ENCODE measurements around the gene PDGFRA. TPM values are rescaled to one million over a fixed set of nuclear protein-coding genes. Genes with fewer than 3 reads are reported as not detected.

Gene PDGFRA
- total RNA-seq (100 TPM), polyA plus RNA-seq (ENCODE audit: insufficient read depth in 1 of 8, insufficient read length in 8 of 8, low replicate concordance in 1 of 8) (100 to 1,000 TPM in 2 of 8 donors, 10 to 100 TPM in 6; 54.3 to 106 (median 77.9) TPM)
- long read RNA-seq, donor 1, full-length matches to known transcripts: 2 of 2 reads
- long read RNA-seq, donor 1, partial matches to known transcripts: 0 of 2 reads
- long read RNA-seq, donor 1, other reads (novel, unspliced or antisense): 0 of 2 reads
- long read RNA-seq, donor 2: 0 reads
- long read RNA-seq, donor 3, full-length matches to known transcripts: 2 of 7 reads
- long read RNA-seq, donor 3, partial matches to known transcripts: 5 of 7 reads
- long read RNA-seq, donor 3, other reads (novel, unspliced or antisense): 0 of 7 reads
- long read RNA-seq, donor 4, full-length matches to known transcripts: 3 of 38 reads
- long read RNA-seq, donor 4, partial matches to known transcripts: 35 of 38 reads
- long read RNA-seq, donor 4, other reads (novel, unspliced or antisense): 0 of 38 reads
- long read RNA-seq, donor 5, full-length matches to known transcripts: 12 of 137 reads
- long read RNA-seq, donor 5, partial matches to known transcripts: 125 of 137 reads
- long read RNA-seq, donor 5, other reads (novel, unspliced or antisense): 0 of 137 reads
- long read RNA-seq, donor 6, full-length matches to known transcripts: 9 of 14 reads
- long read RNA-seq, donor 6, partial matches to known transcripts: 5 of 14 reads
- long read RNA-seq, donor 6, other reads (novel, unspliced or antisense): 0 of 14 reads
- long read RNA-seq, donor 7, full-length matches to known transcripts: 9 of 58 reads
- long read RNA-seq, donor 7, partial matches to known transcripts: 49 of 58 reads
- long read RNA-seq, donor 7, other reads (novel, unspliced or antisense): 0 of 58 reads
- long read RNA-seq, donor 8, full-length matches to known transcripts: 8 of 63 reads
- long read RNA-seq, donor 8, partial matches to known transcripts: 55 of 63 reads
- long read RNA-seq, donor 8, other reads (novel, unspliced or antisense): 0 of 63 reads
- long read RNA-seq, donor 9, full-length matches to known transcripts: 2 of 12 reads
- long read RNA-seq, donor 9, partial matches to known transcripts: 10 of 12 reads
- long read RNA-seq, donor 9, other reads (novel, unspliced or antisense): 0 of 12 reads
- long read RNA-seq, donor 10, full-length matches to known transcripts: 12 of 43 reads
- long read RNA-seq, donor 10, partial matches to known transcripts: 31 of 43 reads
- long read RNA-seq, donor 10, other reads (novel, unspliced or antisense): 0 of 43 reads
- long read RNA-seq, donor 11: 0 reads

GRCh38 chr4:54228961-54229501, at the start of gene PDGFRA:
PDGFRA (plus strand) TSS chr4:54229293; CDS start chr4:54258769, 29,476 bp downstream.
- H3K27ac ChIP-seq (ENCODE audit: low read length): peak within 1 kb of the TSS; percentile 95
- WGBS (ENCODE audit: insufficient coverage): 11% methylated on average over 6 of the region's 15 CpGs
- H3K9me3 ChIP-seq (replicated peaks; ENCODE audit: control insufficient read depth, low read depth, low read length): no peaks in the 10 kb centered on the region
- peaks cover 98% of the 10 kb centered on the region for H3K27me3 ChIP-seq (ENCODE audit: control insufficient read depth, insufficient read depth, low read length)
- DNase-seq: peak; percentile 99
- H3K4me1 ChIP-seq (ENCODE audit: control insufficient read depth, insufficient read depth, low read length): peaks cover 68% of the 10 kb centered on the region
- H3K36me3 ChIP-seq (ENCODE audit: control insufficient read depth, insufficient read depth, low read length): no peaks in the 10 kb centered on the region
- H3K4me3 ChIP-seq (ENCODE audit: low read length): peak within 1 kb of the TSS; percentile 63

- Histone ChIP-seq H3K36me3 (ENCODE audit: control insufficient read depth, insufficient read depth, low read length) (no peaks in the 10 kb centered on the region), H3K27ac (ENCODE audit: low read length) (no peak overlapping the region), H3K4me3 (ENCODE audit: low read length) (no peak overlapping the region), H3K4me1 (ENCODE audit: control insufficient read depth, insufficient read depth, low read length) (no peaks in the 10 kb centered on the region), H3K27me3 (ENCODE audit: control insufficient read depth, insufficient read depth, low read length) (no peaks in the 10 kb centered on the region), H3K9me3 (replicated peaks; ENCODE audit: control insufficient read depth, low read depth, low read length) (no peaks in the 10 kb centered on the region)
- DNase-seq: no peak
- no CpG with 5 or more reads among the region's 3 CpGs for WGBS (ENCODE audit: insufficient coverage)
Observed at GRCh38 chr4:54184581-54184980, 44.5 kb upstream of the PDGFRA start.

- H3K4me3 ChIP-seq (ENCODE audit: low read length): no peak overlapping the region
- 70% methylated on average over 4 of the region's 5 CpGs for WGBS (ENCODE audit: insufficient coverage)
- H3K9me3 ChIP-seq (replicated peaks; ENCODE audit: control insufficient read depth, low read depth, low read length): no peaks in the 10 kb centered on the region
- H3K27me3 ChIP-seq (ENCODE audit: control insufficient read depth, insufficient read depth, low read length): no peaks in the 10 kb centered on the region
- no peak for DNase-seq
- H3K4me1 ChIP-seq (ENCODE audit: control insufficient read depth, insufficient read depth, low read length): no peaks in the 10 kb centered on the region
- no peak overlapping the region for H3K27ac ChIP-seq (ENCODE audit: low read length)
- H3K36me3 ChIP-seq (ENCODE audit: control insufficient read depth, insufficient read depth, low read length): no peaks in the 10 kb centered on the region
Observed at GRCh38 chr4:54185044-54185780, 43.9 kb upstream of the PDGFRA start.

GRCh38 chr4:54185866-54186265, 43.2 kb upstream of the PDGFRA start:
- Histone ChIP-seq H3K27me3 (ENCODE audit: control insufficient read depth, insufficient read depth, low read length) (no peaks in the 10 kb centered on the region), H3K27ac (ENCODE audit: low read length) (no peak overlapping the region), H3K4me1 (ENCODE audit: control insufficient read depth, insufficient read depth, low read length) (no peaks in the 10 kb centered on the region), H3K4me3 (ENCODE audit: low read length) (no peak overlapping the region), H3K9me3 (replicated peaks; ENCODE audit: control insufficient read depth, low read depth, low read length) (no peaks in the 10 kb centered on the region), H3K36me3 (ENCODE audit: control insufficient read depth, insufficient read depth, low read length) (no peaks in the 10 kb centered on the region)
- DNase-seq: no peak
- WGBS (ENCODE audit: insufficient coverage): no CpG with 5 or more reads among the region's 1 CpG

GRCh38 chr4:54186371-54186770, 42.7 kb upstream of the PDGFRA start:
- Histone ChIP-seq H3K27ac (ENCODE audit: low read length) (no peak overlapping the region), H3K36me3 (ENCODE audit: control insufficient read depth, insufficient read depth, low read length) (no peaks in the 10 kb centered on the region), H3K9me3 (replicated peaks; ENCODE audit: control insufficient read depth, low read depth, low read length) (no peaks in the 10 kb centered on the region), H3K27me3 (ENCODE audit: control insufficient read depth, insufficient read depth, low read length) (no peaks in the 10 kb centered on the region), H3K4me1 (ENCODE audit: control insufficient read depth, insufficient read depth, low read length) (no peaks in the 10 kb centered on the region), H3K4me3 (ENCODE audit: low read length) (no peak overlapping the region)
- WGBS (ENCODE audit: insufficient coverage): no CpG with 5 or more reads among the region's 6 CpGs
- DNase-seq: no peak

GRCh38 chr4:54187148-54187547, 41.9 kb upstream of the PDGFRA start:
- 77% methylated on average over 9 of the region's 9 CpGs for WGBS (ENCODE audit: insufficient coverage)
- DNase-seq: no peak
- H3K27ac ChIP-seq (ENCODE audit: low read length): no peak overlapping the region

GRCh38 chr4:54189140-54189539, 40.0 kb upstream of the PDGFRA start:
- Histone ChIP-seq H3K4me3 (ENCODE audit: low read length) (no peak overlapping the region), H3K9me3 (replicated peaks; ENCODE audit: control insufficient read depth, low read depth, low read length) (no peaks in the 10 kb centered on the region), H3K27me3 (ENCODE audit: control insufficient read depth, insufficient read depth, low read length) (no peaks in the 10 kb centered on the region), H3K27ac (ENCODE audit: low read length) (no peak overlapping the region), H3K4me1 (ENCODE audit: control insufficient read depth, insufficient read depth, low read length) (no peaks in the 10 kb centered on the region), H3K36me3 (ENCODE audit: control insufficient read depth, insufficient read depth, low read length) (no peaks in the 10 kb centered on the region)
- no peak for DNase-seq
- WGBS (ENCODE audit: insufficient coverage): no CpG with 5 or more reads among the region's 2 CpGs

More at GRCh38 chr4:54187148-54187547, 41.9 kb upstream of the PDGFRA start:
- Histone ChIP-seq H3K9me3 (replicated peaks; ENCODE audit: control insufficient read depth, low read depth, low read length) (no peaks in the 10 kb centered on the region), H3K36me3 (ENCODE audit: control insufficient read depth, insufficient read depth, low read length) (no peaks in the 10 kb centered on the region), H3K4me3 (ENCODE audit: low read length) (no peak overlapping the region), H3K27me3 (ENCODE audit: control insufficient read depth, insufficient read depth, low read length) (no peaks in the 10 kb centered on the region), H3K4me1 (ENCODE audit: control insufficient read depth, insufficient read depth, low read length) (no peaks in the 10 kb centered on the region)

- DNase-seq: no peak
- peaks cover 9% of the 10 kb centered on the region for H3K4me1 ChIP-seq (ENCODE audit: control insufficient read depth, insufficient read depth, low read length)
- no peaks in the 10 kb centered on the region for H3K27me3 ChIP-seq (ENCODE audit: control insufficient read depth, insufficient read depth, low read length)
- H3K36me3 ChIP-seq (ENCODE audit: control insufficient read depth, insufficient read depth, low read length): no peaks in the 10 kb centered on the region
- WGBS (ENCODE audit: insufficient coverage): 93% methylated on average over 13 of the region's 16 CpGs
- H3K27ac ChIP-seq (ENCODE audit: low read length): no peak overlapping the region
- no peaks in the 10 kb centered on the region for H3K9me3 ChIP-seq (replicated peaks; ENCODE audit: control insufficient read depth, low read depth, low read length)
- H3K4me3 ChIP-seq (ENCODE audit: low read length): no peak overlapping the region
Observed at GRCh38 chr4:54192811-54193210, 36.3 kb upstream of the PDGFRA start.

- H3K27me3 ChIP-seq (ENCODE audit: control insufficient read depth, insufficient read depth, low read length): no peaks in the 10 kb centered on the region
- no peaks in the 10 kb centered on the region for H3K9me3 ChIP-seq (replicated peaks; ENCODE audit: control insufficient read depth, low read depth, low read length)
- H3K4me3 ChIP-seq (ENCODE audit: low read length): no peak overlapping the region
- H3K36me3 ChIP-seq (ENCODE audit: control insufficient read depth, insufficient read depth, low read length): no peaks in the 10 kb centered on the region
- peaks cover 14% of the 10 kb centered on the region for H3K4me1 ChIP-seq (ENCODE audit: control insufficient read depth, insufficient read depth, low read length)
- peak overlapping the region; percentile 7 for H3K27ac ChIP-seq (ENCODE audit: low read length)
- WGBS (ENCODE audit: insufficient coverage): no CpG with 5 or more reads among the region's 2 CpGs
- no peak for DNase-seq
Observed at GRCh38 chr4:54197926-54198325, 31.2 kb upstream of the PDGFRA start.
